HEK293 (cell line): ENCODE results near the gene SLC46A1.

Experiments
- CTCF ChIA-PET: fragments of 350-600 bp; formaldehyde crosslinking; extraction: SDS; loops from one replicate; lab custom pipeline; 2021; ENCODE audit warnings: antibody characterized with exemption; lab: Yijun Ruan, JAX
- POLR2A ChIA-PET: fragments of 300-600 bp; formaldehyde crosslinking; extraction: SDS; loops from one replicate; lab custom pipeline; 2020; ENCODE audit warnings: antibody characterized with exemption, inconsistent platforms; lab: Yijun Ruan, JAX
- H3K27ac ChIP-seq: fragments of 200-500 bp; sonication (Bioruptor generic); 2 replicates; pipeline ENCODE4 v1.5.1; 2014; ENCODE audit warnings: low read depth, low read length, control low read depth, inconsistent platforms; ENCODE audit errors: extremely low read depth
- H3K36me3 ChIP-seq, 2 experiments: fragments of 200-500 bp in 1 of 2; sonication (Bioruptor generic) in 1 of 2; 1 replicate in 1 of 2; 2 replicates in 1 of 2; pipeline ENCODE4 v1.5.1; 2014 to 2017; ENCODE audit warnings: inconsistent platforms in 2 of 2, low read length in 2 of 2; ENCODE audit not compliant: control insufficient read depth in 2 of 2, insufficient read depth in 1 of 2
- H3K4me1 ChIP-seq: fragments of 200-500 bp; sonication (Bioruptor generic); 2 replicates; pipeline ENCODE4 v1.5.1; 2014; ENCODE audit warnings: mild to moderate bottlenecking, low read length, inconsistent platforms; ENCODE audit not compliant: control insufficient read depth, insufficient read depth
- H3K4me3 ChIP-seq: 2 replicates; pipeline ENCODE4 v1.5.1; 2011; ENCODE audit warnings: low read depth, mild to moderate bottlenecking, control low read depth, low read length, moderate library complexity
- H3K9me3 ChIP-seq: fragments of 200-500 bp; sonication (Bioruptor generic); 2 replicates; pipeline ENCODE4 v1.5.1; 2014; ENCODE audit warnings: low read depth, low read length, inconsistent platforms; ENCODE audit not compliant: control insufficient read depth, insufficient read depth
- EGR2 ChIP-seq: fragments of 450-650 bp; formaldehyde crosslinking; IDR thresholded peaks from 2 replicates; pipeline ENCODE4 v1.5.1; 2016; ENCODE audit warnings: low read depth, missing biosample characterization, missing genetic modification characterization
- HOXA7 ChIP-seq: sonication (generic); formaldehyde crosslinking; IDR thresholded peaks from 2 replicates; pipeline ENCODE4 v1.8.1; 2022; ENCODE audit warnings: missing genetic modification reagents, borderline replicate concordance
- INSM2 ChIP-seq: fragments of 450-650 bp; formaldehyde crosslinking; IDR thresholded peaks from 2 replicates; pipeline ENCODE4 v1.5.1; 2016; ENCODE audit warnings: missing biosample characterization, missing genetic modification characterization
- PRDM2 ChIP-seq: fragments of 450-650 bp; formaldehyde crosslinking; IDR thresholded peaks from 2 replicates; pipeline ENCODE4 v1.5.1; 2016; ENCODE audit warnings: missing biosample characterization, missing genetic modification characterization, borderline replicate concordance
- SETDB1 ChIP-seq: IDR thresholded peaks from one replicate; pipeline ENCODE4 v1.6.1; 2017; ENCODE audit warnings: mild to moderate bottlenecking, low read length, moderate library complexity, mixed read lengths; ENCODE audit not compliant: insufficient read length
- SP3 ChIP-seq: fragments of 450-650 bp; formaldehyde crosslinking; IDR thresholded peaks from 2 replicates; pipeline ENCODE4 v1.5.1; 2016; ENCODE audit warnings: missing biosample characterization, missing genetic modification characterization
- ZBTB8A ChIP-seq: fragments of 450-650 bp; formaldehyde crosslinking; IDR thresholded peaks from 2 replicates; pipeline ENCODE4 v1.5.1; 2016; ENCODE audit warnings: missing biosample characterization, missing genetic modification characterization
- ZNF23 ChIP-seq: fragments of 450-650 bp; formaldehyde crosslinking; IDR thresholded peaks from 2 replicates; pipeline ENCODE4 v1.5.1; 2016; ENCODE audit warnings: missing biosample characterization, missing genetic modification characterization, borderline replicate concordance
- ZNF266 ChIP-seq: fragments of 450-650 bp; formaldehyde crosslinking; IDR thresholded peaks from 2 replicates; pipeline ENCODE4 v1.5.1; 2016; ENCODE audit warnings: missing biosample characterization, missing genetic modification characterization, low read depth
- ZNF280D ChIP-seq: fragments of 450-650 bp; formaldehyde crosslinking; IDR thresholded peaks from 2 replicates; pipeline ENCODE4 v1.5.1; 2016; ENCODE audit warnings: missing biosample characterization, missing genetic modification characterization
- ZNF292 ChIP-seq: fragments of 450-650 bp; formaldehyde crosslinking; IDR thresholded peaks from 2 replicates; pipeline ENCODE4 v1.5.1; 2016; ENCODE audit warnings: low read depth, missing biosample characterization, missing genetic modification characterization, borderline replicate concordance
- ZNF311 ChIP-seq: fragments of 450-650 bp; formaldehyde crosslinking; IDR thresholded peaks from 2 replicates; pipeline ENCODE4 v1.5.1; 2017; ENCODE audit warnings: missing biosample characterization, missing genetic modification characterization, borderline replicate concordance
- ZNF362 ChIP-seq: fragments of 450-650 bp; formaldehyde crosslinking; IDR thresholded peaks from 2 replicates; pipeline ENCODE4 v1.5.1; 2016; ENCODE audit warnings: missing biosample characterization, missing genetic modification characterization
- ZNF366 ChIP-seq: fragments of 450-650 bp; formaldehyde crosslinking; conservative IDR thresholded peaks from 2 replicates; pipeline ENCODE4 v1.5.1; 2016; ENCODE audit warnings: missing biosample characterization, missing genetic modification characterization
- ZNF391 ChIP-seq: fragments of 450-650 bp; formaldehyde crosslinking; IDR thresholded peaks from 2 replicates; pipeline ENCODE4 v1.5.1; 2016; ENCODE audit warnings: low read depth, missing biosample characterization, missing genetic modification characterization, borderline replicate concordance
- ZNF514 ChIP-seq: fragments of 450-650 bp; formaldehyde crosslinking; IDR thresholded peaks from 2 replicates; pipeline ENCODE4 v1.5.1; 2016; ENCODE audit warnings: missing biosample characterization, missing genetic modification characterization
- ZNF560 ChIP-seq: fragments of 450-650 bp; formaldehyde crosslinking; IDR thresholded peaks from 2 replicates; pipeline ENCODE4 v1.5.1; 2017; ENCODE audit warnings: missing biosample characterization, missing genetic modification characterization, borderline replicate concordance
- ZNF596 ChIP-seq: fragments of 450-650 bp; IDR thresholded peaks from 2 replicates; pipeline ENCODE4 v1.5.0; 2018; ENCODE audit warnings: missing biosample characterization, mild to moderate bottlenecking, missing genetic modification characterization, moderate library complexity
- ZNF600 ChIP-seq: fragments of 450-650 bp; formaldehyde crosslinking; IDR thresholded peaks from 2 replicates; pipeline ENCODE4 v1.5.1; 2016; ENCODE audit warnings: missing biosample characterization, missing genetic modification characterization
- ZNF792 ChIP-seq: fragments of 450-650 bp; formaldehyde crosslinking; IDR thresholded peaks from 2 replicates; pipeline ENCODE4 v1.5.1; 2016; ENCODE audit warnings: missing biosample characterization, missing genetic modification characterization
- ZSCAN23 ChIP-seq: fragments of 450-650 bp; formaldehyde crosslinking; IDR thresholded peaks from 2 replicates; pipeline ENCODE4 v1.5.1; 2016; ENCODE audit warnings: missing biosample characterization, missing genetic modification characterization
- ZXDB ChIP-seq: fragments of 450-650 bp; formaldehyde crosslinking; IDR thresholded peaks from 2 replicates; pipeline ENCODE4 v1.5.1; 2016; ENCODE audit warnings: missing biosample characterization, missing genetic modification characterization

Gene SLC46A1

GRCh38 chr17:28394337-28395116 lies 11.5 kb downstream of the SLC46A1 start:
- H3K4me3 ChIP-seq = no peak overlapping the region
- peaks cover 31 to 80% of the 10 kb centered on the region in 2 experiments for H3K36me3 ChIP-seq
- H3K9me3 ChIP-seq = no peaks in the 10 kb centered on the region
- POLR2A ChIA-PET = interaction anchor here (0.6 to 1.7 kb wide), 5 partner anchors 11 to 337 kb away, joined by 3 to 9 read pairs (median 3); partner anchors contain the start of genes IFT20, POLDIP2 and TNFAIP1
- CTCF ChIA-PET = interaction anchor here (0.6 to 1.0 kb wide), 3 partner anchors 13 to 22 kb away, joined by 3 to 4 read pairs (median 3); no protein-coding TSS in a partner anchor
- TF ChIP-seq ZNF366 (tag by site-specific recombination) = no peak
- TF ChIP-seq ZNF362 (tag by site-specific recombination) = no peak
- TF ChIP-seq ZNF596 (tag by site-specific recombination) = no peak
- no peak for TF ChIP-seq SETDB1
- TF ChIP-seq, all 188 proteins: peak for 0
- H3K27ac ChIP-seq = no peak overlapping the region
- no peaks in the 10 kb centered on the region for H3K4me1 ChIP-seq

- Histone ChIP-seq H3K36me3 (peaks cover 42 to 78% of the 10 kb centered on the region in 2 experiments), H3K4me1 (no peaks in the 10 kb centered on the region), H3K9me3 (no peaks in the 10 kb centered on the region)
- TF ChIP-seq INSM2 (tag by site-specific recombination) = no peak
- TF ChIP-seq ZNF280D (tag by site-specific recombination) = no peak
- TF ChIP-seq ZNF311 = no peak
- no peak for TF ChIP-seq ZNF266 (tag by site-specific recombination)
- TF ChIP-seq PRDM2 (tag by site-specific recombination) = no peak
- TF ChIP-seq ZNF600 (tag by site-specific recombination) = no peak
- no peak for TF ChIP-seq EGR2 (tag by site-specific recombination)
- no peak for TF ChIP-seq ZSCAN23
- TF ChIP-seq ZBTB8A (tag by site-specific recombination) = no peak
- TF ChIP-seq HOXA7 (CRISPR knock-in tag) = no peak
- no peak for TF ChIP-seq ZNF514 (tag by site-specific recombination)
- no peak for TF ChIP-seq ZXDB
- TF ChIP-seq ZNF391 (tag by site-specific recombination) = no peak
- TF ChIP-seq ZNF292 = no peak
- no peak for TF ChIP-seq ZNF792 (tag by site-specific recombination)
- TF ChIP-seq ZNF560 (tag by site-specific recombination) = no peak
- no peak for TF ChIP-seq SP3 (tag by site-specific recombination)
- TF ChIP-seq ZNF23 (tag by site-specific recombination) = no peak
- TF ChIP-seq, all 188 proteins: peak for 0
- POLR2A ChIA-PET = no interaction called here
- H3K27ac ChIP-seq = no peak overlapping the region
- no peak overlapping the region for H3K4me3 ChIP-seq
- CTCF ChIA-PET = no interaction called here
Measured at GRCh38 chr17:28392491-28392890, 13.5 kb downstream of the SLC46A1 start.
